ENCODE measurements around the gene XYLT1.

GRCh38 chr16:17335826-17336529, 134.8 kb downstream of the XYLT1 start:
- TF ChIP-seq CTCF (IDR thresholded peaks at IDR 0.05) (no peak), ZNF219 (CRISPR knock-in tag; IDR thresholded peaks at IDR 0.05; ENCODE audit: borderline replicate concordance) (no peak), E2F1 (CRISPR knock-in tag; IDR thresholded peaks at IDR 0.05) (no peak), JUN (CRISPR knock-in tag; IDR thresholded peaks at IDR 0.05) (no peak), SP1 (CRISPR knock-in tag; conservative IDR thresholded peaks at IDR 0.05) (no peak)
